ENCODE data around the gene RREB1.

Gene RREB1

GRCh38 chr6:7163661-7164071 lies 55.9 kb downstream of the RREB1 start:
- no peak for DNase-seq (ENCODE audit: low spot score in 2 of 2)
- peaks cover 8% of the 10 kb centered on the region for H3K4me1 ChIP-seq
- H3K27me3 ChIP-seq (ENCODE audit: low read depth), result no peaks in the 10 kb centered on the region
- no peaks in the 10 kb centered on the region for H3K36me3 ChIP-seq (replicated peaks)
- in situ Hi-C loops (cut with MboI; ENCODE audit: low sequenced_read_pairs), result no loop called here
- H3K9me3 ChIP-seq, result no peaks in the 10 kb centered on the region; the same call in 1 of the 2 replicates
- no peak overlapping the region for H3K4me3 ChIP-seq

GRCh38 chr6:7164536-7165001 lies 56.8 kb downstream of the RREB1 start:
- Histone ChIP-seq H3K4me1 (peaks cover 7% of the 10 kb centered on the region), H3K36me3 (replicated peaks) (no peaks in the 10 kb centered on the region), H3K27me3 (ENCODE audit: low read depth) (no peaks in the 10 kb centered on the region), H3K9me3 (no peaks in the 10 kb centered on the region; the same call in 1 of the 2 replicates), H3K4me3 (no peak overlapping the region)
- no peak for DNase-seq (ENCODE audit: low spot score in 2 of 2)
- in situ Hi-C loops (cut with MboI; ENCODE audit: low sequenced_read_pairs), result no loop called here

GRCh38 chr6:7165002-7165889 lies 57.5 kb downstream of the RREB1 start:
- no peaks in the 10 kb centered on the region for H3K36me3 ChIP-seq (replicated peaks)
- no peaks in the 10 kb centered on the region; the same call in 1 of the 2 replicates for H3K9me3 ChIP-seq
- in situ Hi-C loops (cut with MboI; ENCODE audit: low sequenced_read_pairs), result no loop called here
- no peak for DNase-seq (ENCODE audit: low spot score in 2 of 2)
- H3K4me3 ChIP-seq, result no peak overlapping the region
- no peaks in the 10 kb centered on the region for H3K27me3 ChIP-seq (ENCODE audit: low read depth)
- H3K4me1 ChIP-seq, result peaks cover 7% of the 10 kb centered on the region

GRCh38 chr6:7165890-7166267 lies 58.1 kb downstream of the RREB1 start:
- DNase-seq (ENCODE audit: low spot score in 2 of 2), result no peak
- Histone ChIP-seq H3K9me3 (no peaks in the 10 kb centered on the region; the same call in 1 of the 2 replicates), H3K4me3 (no peak overlapping the region), H3K4me1 (peaks cover 7% of the 10 kb centered on the region), H3K36me3 (replicated peaks) (no peaks in the 10 kb centered on the region), H3K27me3 (ENCODE audit: low read depth) (no peaks in the 10 kb centered on the region)
- in situ Hi-C loops (cut with MboI; ENCODE audit: low sequenced_read_pairs), result no loop called here

GRCh38 chr6:7166410-7167293 lies 58.9 kb downstream of the RREB1 start:
- H3K4me1 ChIP-seq, result peaks cover 7% of the 10 kb centered on the region
- no peak for DNase-seq (ENCODE audit: low spot score in 2 of 2)
- H3K4me3 ChIP-seq, result no peak overlapping the region

GRCh38 chr6:7169296-7169721 lies 61.5 kb downstream of the RREB1 start:
- no peaks in the 10 kb centered on the region for H3K36me3 ChIP-seq (replicated peaks)
- no peak overlapping the region for H3K4me3 ChIP-seq
- peaks cover 22% of the 10 kb centered on the region for H3K4me1 ChIP-seq
- DNase-seq (ENCODE audit: low spot score in 2 of 2), result no peak
- in situ Hi-C loops (cut with MboI; ENCODE audit: low sequenced_read_pairs), result no loop called here
- H3K27me3 ChIP-seq (ENCODE audit: low read depth), result no peaks in the 10 kb centered on the region
- H3K9me3 ChIP-seq, result no peaks in the 10 kb centered on the region; the same call in 1 of the 2 replicates

More at GRCh38 chr6:7166410-7167293, 58.9 kb downstream of the RREB1 start:
- H3K9me3 ChIP-seq, result no peaks in the 10 kb centered on the region; the same call in 1 of the 2 replicates
- H3K36me3 ChIP-seq (replicated peaks), result no peaks in the 10 kb centered on the region
- in situ Hi-C loops (cut with MboI; ENCODE audit: low sequenced_read_pairs), result no loop called here
- H3K27me3 ChIP-seq (ENCODE audit: low read depth), result no peaks in the 10 kb centered on the region

GRCh38 chr6:7170117-7170732 lies 62.5 kb downstream of the RREB1 start:
- Histone ChIP-seq H3K4me3 (no peak overlapping the region), H3K9me3 (no peaks in the 10 kb centered on the region; the same call in 1 of the 2 replicates), H3K27me3 (ENCODE audit: low read depth) (no peaks in the 10 kb centered on the region), H3K4me1 (peaks cover 22% of the 10 kb centered on the region), H3K36me3 (replicated peaks) (no peaks in the 10 kb centered on the region)
- no peak for DNase-seq (ENCODE audit: low spot score in 2 of 2)
- in situ Hi-C loops (cut with MboI; ENCODE audit: low sequenced_read_pairs), result no loop called here

- no peaks in the 10 kb centered on the region for H3K36me3 ChIP-seq (replicated peaks)
- DNase-seq (ENCODE audit: low spot score in 2 of 2), result no peak
- H3K4me3 ChIP-seq, result no peak overlapping the region
- no peaks in the 10 kb centered on the region; the same call in 1 of the 2 replicates for H3K9me3 ChIP-seq
- peaks cover 16% of the 10 kb centered on the region for H3K4me1 ChIP-seq
- in situ Hi-C loops (cut with MboI; ENCODE audit: low sequenced_read_pairs), result no loop called here
- no peaks in the 10 kb centered on the region for H3K27me3 ChIP-seq (ENCODE audit: low read depth)
Measured at GRCh38 chr6:7171119-7171518, 63.4 kb downstream of the RREB1 start.

- DNase-seq (ENCODE audit: low spot score in 2 of 2), result no peak
- Histone ChIP-seq H3K4me3 (no peak overlapping the region), H3K9me3 (no peaks in the 10 kb centered on the region; the same call in 1 of the 2 replicates), H3K27me3 (ENCODE audit: low read depth) (no peaks in the 10 kb centered on the region), H3K4me1 (peaks cover 16% of the 10 kb centered on the region), H3K36me3 (replicated peaks) (no peaks in the 10 kb centered on the region)
- in situ Hi-C loops (cut with MboI; ENCODE audit: low sequenced_read_pairs), result no loop called here
Measured at GRCh38 chr6:7171733-7172132, 64.0 kb downstream of the RREB1 start.

- DNase-seq (ENCODE audit: low spot score in 2 of 2), result no peak
- H3K36me3 ChIP-seq (replicated peaks), result no peaks in the 10 kb centered on the region
- no peak overlapping the region for H3K4me3 ChIP-seq
- no peaks in the 10 kb centered on the region; the same call in 1 of the 2 replicates for H3K9me3 ChIP-seq
- in situ Hi-C loops (cut with MboI; ENCODE audit: low sequenced_read_pairs), result no loop called here
- peaks cover 16% of the 10 kb centered on the region for H3K4me1 ChIP-seq
- H3K27me3 ChIP-seq (ENCODE audit: low read depth), result no peaks in the 10 kb centered on the region
Measured at GRCh38 chr6:7172649-7173048, 64.9 kb downstream of the RREB1 start.

- Histone ChIP-seq H3K4me1 (peaks cover 16% of the 10 kb centered on the region), H3K27me3 (ENCODE audit: low read depth) (no peaks in the 10 kb centered on the region)
- DNase-seq (ENCODE audit: low spot score in 2 of 2), result peak; percentile 86 to 90
Measured at GRCh38 chr6:7173843-7174503, 66.2 kb downstream of the RREB1 start.

GRCh38 chr6:7175462-7175861 lies 67.7 kb downstream of the RREB1 start:
- Histone ChIP-seq H3K27me3 (ENCODE audit: low read depth) (no peaks in the 10 kb centered on the region), H3K4me3 (no peak overlapping the region), H3K4me1 (peaks cover 16% of the 10 kb centered on the region), H3K36me3 (replicated peaks) (peaks cover 21% of the 10 kb centered on the region), H3K9me3 (no peaks in the 10 kb centered on the region)
- in situ Hi-C loops (cut with MboI; ENCODE audit: low sequenced_read_pairs), result no loop called here
- no peak for DNase-seq (ENCODE audit: low spot score in 2 of 2)

More at GRCh38 chr6:7173843-7174503, 66.2 kb downstream of the RREB1 start:
- peaks cover 9% of the 10 kb centered on the region for H3K36me3 ChIP-seq (replicated peaks)
- no peaks in the 10 kb centered on the region for H3K9me3 ChIP-seq
- H3K4me3 ChIP-seq, result no peak overlapping the region
- in situ Hi-C loops (cut with MboI; ENCODE audit: low sequenced_read_pairs), result no loop called here

GRCh38 chr6:7176208-7176607 lies 68.4 kb downstream of the RREB1 start:
- H3K27me3 ChIP-seq (ENCODE audit: low read depth), result no peaks in the 10 kb centered on the region
- no peak overlapping the region for H3K4me3 ChIP-seq
- H3K9me3 ChIP-seq, result no peaks in the 10 kb centered on the region
- peaks cover 16% of the 10 kb centered on the region for H3K4me1 ChIP-seq
- peaks cover 28% of the 10 kb centered on the region for H3K36me3 ChIP-seq (replicated peaks)
- DNase-seq (ENCODE audit: low spot score in 2 of 2), result no peak
- in situ Hi-C loops (cut with MboI; ENCODE audit: low sequenced_read_pairs), result no loop called here

All from HAP-1 (cell line).